OCI-M2 (cell line): ENCODE data around the gene USO1.
"Not testable (repeated sequence)": the region's sequence is repeated elsewhere in the genome, so short reads cannot be mapped to it uniquely, and the experiment has no call there.

ENCODE experiments used
- DNase-seq: peaks from one replicate; lab custom pipeline; 2025; ENCODE audit not compliant: unreplicated experiment; lab: John Stamatoyannopoulos, UW

USO1 gene, protein sequence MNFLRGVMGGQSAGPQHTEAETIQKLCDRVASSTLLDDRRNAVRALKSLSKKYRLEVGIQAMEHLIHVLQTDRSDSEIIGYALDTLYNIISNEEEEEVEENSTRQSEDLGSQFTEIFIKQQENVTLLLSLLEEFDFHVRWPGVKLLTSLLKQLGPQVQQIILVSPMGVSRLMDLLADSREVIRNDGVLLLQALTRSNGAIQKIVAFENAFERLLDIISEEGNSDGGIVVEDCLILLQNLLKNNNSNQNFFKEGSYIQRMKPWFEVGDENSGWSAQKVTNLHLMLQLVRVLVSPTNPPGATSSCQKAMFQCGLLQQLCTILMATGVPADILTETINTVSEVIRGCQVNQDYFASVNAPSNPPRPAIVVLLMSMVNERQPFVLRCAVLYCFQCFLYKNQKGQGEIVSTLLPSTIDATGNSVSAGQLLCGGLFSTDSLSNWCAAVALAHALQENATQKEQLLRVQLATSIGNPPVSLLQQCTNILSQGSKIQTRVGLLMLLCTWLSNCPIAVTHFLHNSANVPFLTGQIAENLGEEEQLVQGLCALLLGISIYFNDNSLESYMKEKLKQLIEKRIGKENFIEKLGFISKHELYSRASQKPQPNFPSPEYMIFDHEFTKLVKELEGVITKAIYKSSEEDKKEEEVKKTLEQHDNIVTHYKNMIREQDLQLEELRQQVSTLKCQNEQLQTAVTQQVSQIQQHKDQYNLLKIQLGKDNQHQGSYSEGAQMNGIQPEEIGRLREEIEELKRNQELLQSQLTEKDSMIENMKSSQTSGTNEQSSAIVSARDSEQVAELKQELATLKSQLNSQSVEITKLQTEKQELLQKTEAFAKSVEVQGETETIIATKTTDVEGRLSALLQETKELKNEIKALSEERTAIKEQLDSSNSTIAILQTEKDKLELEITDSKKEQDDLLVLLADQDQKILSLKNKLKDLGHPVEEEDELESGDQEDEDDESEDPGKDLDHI

DNA sequence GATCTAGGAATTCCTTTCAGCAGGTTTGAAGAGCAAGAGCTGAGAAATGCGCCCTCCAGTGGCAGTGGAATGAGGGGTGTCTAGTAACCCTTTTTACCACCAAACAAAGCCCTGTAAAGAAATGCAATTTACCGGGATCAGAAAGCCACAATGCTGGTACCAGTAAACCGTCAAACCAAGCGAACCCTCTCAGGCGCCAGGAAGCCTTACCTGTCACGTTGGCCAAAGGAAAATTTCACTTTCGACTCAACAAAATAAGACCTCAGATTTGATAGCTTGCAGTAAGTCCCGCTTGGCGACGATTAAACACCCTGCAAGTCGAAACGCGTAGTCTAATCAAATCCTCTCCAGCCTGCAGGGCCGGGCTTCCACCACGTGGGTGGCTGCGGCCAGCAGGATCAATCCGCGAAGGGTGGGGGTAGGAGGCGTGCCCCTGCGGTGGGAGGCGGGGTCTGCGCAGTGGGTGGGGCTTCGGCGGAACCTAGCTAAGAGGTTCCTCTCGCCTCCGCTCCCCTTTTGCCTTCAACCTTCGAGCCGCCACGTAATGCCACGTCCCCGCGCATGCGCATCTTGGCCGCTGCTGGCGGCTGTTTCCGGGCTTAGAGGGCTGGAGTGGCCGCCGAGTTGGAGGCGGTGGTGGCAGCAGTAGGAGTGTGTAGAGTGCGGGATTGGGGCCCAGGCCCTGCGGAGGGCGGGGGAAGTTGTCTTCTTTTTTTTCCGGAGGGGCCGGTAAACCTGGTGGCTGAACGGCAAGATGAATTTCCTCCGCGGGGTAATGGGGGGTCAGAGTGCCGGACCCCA, at the start of gene USO1:
TSS of gene USO1 (plus strand) at position 512 of the 801 bp plus-strand sequence. CDS start at position 755, 243 bp downstream.
- DNase-seq: peak; percentile 96

GRCh38 chr4:75675004-75675531, 49.3 kb upstream of the USO1 start:
- DNase-seq: no peak

DNA sequence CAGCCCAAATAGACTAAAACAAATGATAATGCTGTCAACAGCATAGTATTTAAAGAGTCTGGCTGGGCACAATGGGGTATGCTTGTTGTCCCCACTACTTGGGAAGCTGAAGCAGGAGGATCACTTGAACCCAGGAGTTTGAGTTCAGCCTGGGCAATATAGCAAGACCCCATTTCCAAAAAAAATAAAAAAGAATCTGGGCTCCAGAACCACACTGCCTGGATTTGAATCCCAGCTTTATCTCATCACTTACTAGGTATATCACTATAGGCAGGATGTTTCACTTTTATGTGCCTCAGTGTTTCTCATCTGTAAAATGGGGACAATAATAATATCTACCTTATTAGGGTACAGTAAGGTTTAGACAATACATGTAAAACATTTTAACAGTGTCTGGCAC, 45.9 kb upstream of the USO1 start:
- no peak for DNase-seq

GRCh38 chr4:75678965-75679364, 45.4 kb upstream of the USO1 start:
- no peak for DNase-seq

DNA sequence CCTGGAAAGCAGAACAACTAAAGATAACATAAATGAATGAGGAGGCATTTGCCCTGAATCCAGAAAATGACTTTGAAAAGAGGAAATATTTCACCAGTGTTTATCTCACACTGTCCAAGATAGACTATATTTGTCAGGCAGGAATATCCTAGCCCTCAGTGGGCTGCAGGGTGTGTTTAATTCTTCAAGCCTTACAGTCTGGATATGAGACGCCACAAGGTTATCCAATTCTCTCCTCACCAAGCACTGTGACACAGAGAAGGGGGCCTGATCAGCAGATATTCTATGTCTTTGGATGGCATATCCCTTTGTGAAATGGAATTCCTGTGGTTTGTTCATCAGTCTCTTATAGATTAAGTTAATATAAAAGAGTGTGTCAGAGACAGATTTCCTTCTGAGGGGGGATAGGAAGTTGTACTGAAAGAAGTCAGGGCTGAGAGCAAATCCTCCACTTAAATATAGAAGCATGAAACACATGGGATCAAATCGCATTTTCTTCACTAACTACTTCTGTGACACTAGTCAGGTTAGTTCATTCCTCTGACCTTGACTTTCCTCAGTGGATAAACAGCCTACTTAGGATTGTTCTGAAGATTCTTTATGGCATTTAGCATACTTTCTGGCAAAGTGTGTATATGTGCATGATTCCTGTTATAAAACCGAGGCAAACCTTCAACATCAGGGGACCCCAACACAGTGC, 44.4 kb upstream of the USO1 start:
- peak; percentile 24 for DNase-seq

GRCh38 chr4:75683482-75684155, 40.8 kb upstream of the USO1 start:
- DNase-seq: no peak

DNA sequence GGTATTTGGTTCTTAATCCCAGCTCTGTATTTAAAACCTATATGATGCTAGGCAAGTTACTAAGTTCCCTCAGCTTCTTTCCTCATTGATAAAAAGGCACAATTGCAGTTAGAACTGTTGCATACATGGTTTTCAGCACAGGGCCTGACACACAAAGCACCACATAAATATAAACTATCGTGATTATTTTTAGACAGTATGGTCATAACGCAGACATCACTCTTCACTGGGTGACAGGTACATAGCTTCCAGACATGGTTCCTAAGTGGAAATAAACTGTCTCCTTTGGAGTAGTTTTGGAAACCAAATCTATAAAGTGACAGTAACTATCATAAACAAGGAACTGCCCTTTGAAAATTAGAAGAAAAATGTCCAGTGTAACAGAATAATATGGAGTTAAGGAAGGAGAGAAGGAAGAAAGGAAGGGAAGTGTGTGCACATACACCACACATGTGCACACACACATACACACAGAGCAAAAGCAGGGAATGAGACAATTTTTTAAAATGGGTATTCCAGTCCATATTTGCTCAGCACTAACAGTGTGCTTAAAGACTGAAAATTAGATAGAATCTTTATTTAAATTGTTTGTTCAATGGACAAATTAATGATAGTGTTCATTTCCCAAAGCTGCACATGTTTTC, 38.7 kb upstream of the USO1 start:
- DNase-seq: no peak

DNA sequence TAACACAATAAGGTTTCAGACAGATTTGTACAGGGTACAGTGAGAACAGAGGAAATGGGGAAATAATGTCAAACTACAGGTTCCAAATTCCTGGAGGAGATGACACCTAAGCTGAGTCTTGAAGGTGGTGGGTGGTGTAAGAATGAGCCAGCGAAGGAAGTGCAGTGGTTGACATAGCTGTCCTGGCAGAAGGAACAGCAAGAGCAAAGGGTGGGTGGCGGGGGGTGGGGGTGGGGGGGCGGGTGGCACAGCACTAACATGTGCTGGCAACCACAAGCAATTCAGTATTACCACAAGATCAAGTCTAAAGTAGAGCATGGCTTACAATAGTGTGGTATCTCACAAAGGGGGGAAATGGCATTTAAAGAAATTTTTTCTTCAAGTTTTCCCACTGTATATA, 38.0 kb upstream of the USO1 start:
- no peak for DNase-seq

DNA sequence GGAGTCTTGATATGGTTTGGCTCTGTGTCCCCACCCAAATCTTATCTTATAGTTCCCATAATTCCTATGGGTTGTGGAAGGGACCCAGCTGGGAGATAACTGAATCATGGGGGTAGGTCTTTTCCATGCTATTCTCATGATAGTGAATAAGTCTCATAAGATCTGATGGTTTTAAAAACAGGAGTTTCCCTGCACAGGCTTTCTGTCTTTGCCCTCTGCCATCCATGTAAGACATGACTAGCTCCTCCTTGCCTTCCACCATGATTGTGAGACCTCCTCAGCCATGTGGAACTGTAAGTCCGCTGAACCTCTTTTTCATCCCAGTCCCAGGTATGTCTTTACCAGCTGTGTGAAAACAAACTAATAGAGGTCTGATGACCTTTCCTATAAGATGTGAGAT, 37.3 kb upstream of the USO1 start:
- DNase-seq: not testable (repeated sequence)

DNA sequence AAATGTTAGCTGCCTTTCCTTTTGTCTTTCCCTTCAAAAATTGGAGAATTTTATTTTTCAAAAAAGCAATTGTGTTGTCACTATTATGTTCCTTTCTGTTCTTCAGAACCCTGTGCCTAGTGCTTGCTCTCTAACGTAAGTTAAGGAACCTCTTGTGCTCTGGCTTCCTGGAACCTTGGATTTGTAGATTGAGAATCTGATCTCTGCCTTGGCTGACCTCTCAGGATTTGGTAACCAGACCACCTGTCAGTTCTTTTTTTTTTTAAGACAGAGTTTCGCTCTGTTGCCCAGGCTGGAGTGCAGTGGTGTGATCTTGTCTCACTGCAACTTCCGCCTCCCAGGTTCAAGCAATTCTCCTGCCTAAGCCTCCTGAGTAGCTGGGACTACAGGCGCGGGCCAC, 32.3 kb upstream of the USO1 start:
- DNase-seq: not testable (repeated sequence)

DNA sequence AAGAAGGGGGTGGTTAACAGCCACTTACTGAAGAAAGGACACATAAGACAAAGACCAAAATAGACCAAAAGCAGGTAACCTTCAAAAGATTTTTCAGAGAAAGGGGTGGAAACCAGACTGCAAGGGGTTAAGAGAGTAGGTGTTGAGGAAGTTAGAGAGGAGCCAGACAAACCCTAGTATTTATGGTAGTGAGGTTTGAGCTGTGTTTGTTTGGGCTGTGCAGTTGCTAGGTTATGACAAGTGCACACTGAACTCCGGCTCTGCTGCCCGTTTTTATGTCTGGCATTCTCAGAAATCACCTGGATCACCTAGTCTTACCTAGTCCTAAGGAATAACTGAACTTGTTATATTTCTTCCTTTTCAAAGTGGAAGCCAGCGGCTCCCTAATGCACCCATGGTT, 28.3 kb upstream of the USO1 start:
- no peak for DNase-seq

DNA sequence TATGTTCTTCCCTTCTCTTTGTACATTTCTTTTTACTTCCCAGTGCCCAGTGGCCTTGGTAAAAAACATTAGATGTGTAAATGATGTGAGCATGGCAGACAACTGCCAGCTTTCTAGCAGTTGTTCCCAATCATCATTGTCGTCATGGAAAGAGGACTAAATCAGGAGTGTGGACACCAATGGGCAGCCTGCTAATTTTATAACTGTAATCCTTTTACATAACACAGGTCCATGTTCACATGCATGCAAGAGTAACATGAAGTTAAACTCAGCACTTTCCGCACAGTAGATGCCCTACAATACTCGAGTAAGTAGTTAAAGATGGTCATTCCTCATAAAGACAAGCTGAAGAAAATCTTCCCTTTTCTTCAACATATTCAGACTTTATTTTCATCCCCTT, 27.8 kb upstream of the USO1 start:
- no peak for DNase-seq

- peak; percentile 7 for DNase-seq
Observed at GRCh38 chr4:75698162-75698962, 26.0 kb upstream of the USO1 start.

DNA sequence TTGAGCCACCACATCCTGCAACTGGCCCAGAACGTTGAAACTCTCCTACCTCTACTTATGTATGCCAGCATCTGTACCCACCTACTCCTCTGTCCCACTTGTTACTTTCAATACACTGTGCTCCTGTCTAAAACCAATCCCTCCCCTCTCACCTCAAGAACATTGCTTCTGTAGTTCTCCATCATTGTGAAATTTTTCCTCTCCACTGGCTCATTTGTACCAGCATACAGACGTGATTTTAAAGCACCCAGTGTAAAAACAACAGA, 25.5 kb upstream of the USO1 start:
- DNase-seq: no peak

GRCh38 chr4:75699299-75699698, 25.1 kb upstream of the USO1 start:
- no peak for DNase-seq

GRCh38 chr4:75702919-75703411, 21.4 kb upstream of the USO1 start:
- no peak for DNase-seq

DNA sequence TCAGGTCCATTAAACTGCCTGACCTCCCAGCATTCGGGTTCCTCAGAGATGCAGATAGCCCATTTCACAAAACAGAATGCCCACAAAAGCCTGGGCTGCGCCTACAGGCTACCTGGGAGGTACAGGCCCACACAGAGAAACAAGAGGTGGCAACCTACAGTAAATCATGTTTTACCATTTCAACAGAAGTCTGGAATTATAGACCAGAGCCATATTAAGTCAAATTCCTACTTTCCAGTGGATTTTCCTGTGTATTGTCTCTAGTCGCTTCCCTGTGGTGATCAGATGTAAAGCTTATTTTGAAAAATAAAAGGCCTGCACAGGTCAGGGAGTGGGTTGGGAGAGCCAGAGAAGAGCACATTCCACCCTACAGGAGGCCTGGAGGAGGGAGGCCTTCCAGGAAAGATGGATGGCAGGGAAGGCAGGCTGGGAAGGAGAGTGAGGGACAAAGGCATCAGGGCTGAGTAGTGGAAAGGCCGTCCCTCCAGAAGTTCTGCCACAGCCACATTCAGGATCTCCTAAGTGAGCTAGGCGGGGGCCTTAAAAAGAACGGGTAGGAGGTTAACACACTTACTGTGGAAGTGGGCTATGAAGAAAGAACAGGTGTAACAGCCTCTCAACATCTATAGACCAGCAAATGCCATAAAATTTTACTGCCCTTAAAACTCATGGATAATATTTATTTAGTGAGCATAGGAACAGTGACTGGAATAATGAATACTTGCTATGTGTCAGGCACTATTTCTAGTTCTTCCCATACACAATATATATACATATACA, 19.0 kb upstream of the USO1 start:
- no peak for DNase-seq

- DNase-seq: no peak
Observed at GRCh38 chr4:75708218-75708691, 16.1 kb upstream of the USO1 start.
